GM12878 (cell line): ENCODE data around the gene CNTNAP2. TPM values are rescaled to one million over a fixed set of nuclear protein-coding genes. Genes with fewer than 3 reads are reported as not detected.

Experiments
- ATAC-seq: fragments of 200-7000 bp; cut with Tn5 transposase; 3 replicates; pipeline ENCODE4 v1.9.1; 2020; ENCODE audit warnings: mild to moderate bottlenecking, moderate library complexity
- BruUV-seq: library from RNA; stranded (reverse); fragments of 400-500 nt; replicated peaks from 2 replicates; lab custom pipeline; 2021; lab: Mats Ljungman, UMichigan
- CTCF ChIA-PET: fragments of 300-600 bp; sonication (Branson Sonifier 250); formaldehyde crosslinking; extraction: SDS; loops from one replicate; lab custom pipeline; 2021; ENCODE audit warnings: inconsistent platforms; lab: Yijun Ruan, JAX
- POLR2A ChIA-PET: fragments of 350-600 bp; formaldehyde crosslinking; extraction: SDS; loops from one replicate; lab custom pipeline; 2021; ENCODE audit warnings: inconsistent platforms; lab: Charles Lee
- RAD21 ChIA-PET: fragments of 300-600 bp; sonication (Branson Sonifier 250); formaldehyde crosslinking; loops from one replicate; lab custom pipeline; 2023; ENCODE audit warnings: antibody characterized with exemption; ENCODE audit not compliant: unreplicated experiment; lab: Charles Lee
- SMC1A ChIA-PET: fragments of 300-600 bp; sonication (Branson Sonifier 250); formaldehyde crosslinking; loops from one replicate; lab custom pipeline; 2023; ENCODE audit not compliant: unreplicated experiment, uncharacterized antibody; lab: Charles Lee
- DNase-seq: peaks from one replicate; pipeline ENCODE4 v3.0.0-alpha.2; 2011; ENCODE audit warnings: low read depth, low spot score
- FAIRE-seq: peaks from 3 replicates; lab custom pipeline; 2011; peaks lifted over from hg19 to GRCh38; lab: Jason Lieb, UNC
- H2AFZ ChIP-seq: 2 replicates; pipeline ENCODE4 v1.6.0; 2011; ENCODE audit warnings: low read depth, low read length, control low read depth; ENCODE audit not compliant: control insufficient read depth
- H3K27ac ChIP-seq: 2 replicates; pipeline ENCODE4 v1.5.1; 2011; ENCODE audit warnings: control low read depth; ENCODE audit not compliant: control insufficient read depth, insufficient read depth
- H3K27me3 ChIP-seq, 2 experiments: replicated peaks in 1 of 2; 2 replicates each; pipeline versions ENCODE4 v1.6.0 to v1.6.1; 2011; ENCODE audit warnings: low read length in 1 of 2; ENCODE audit not compliant: control insufficient read depth in 2 of 2, insufficient read depth in 2 of 2
- H3K36me3 ChIP-seq, 2 experiments: 2 replicates each; pipeline ENCODE4 v1.5.1; 2011; ENCODE audit warnings: low read length in 1 of 2; ENCODE audit not compliant: control insufficient read depth in 2 of 2, insufficient read depth in 2 of 2
- H3K4me1 ChIP-seq: 2 replicates; pipeline ENCODE4 v1.6.1; 2011; ENCODE audit warnings: mild to moderate bottlenecking, low read length, moderate library complexity, mixed read lengths; ENCODE audit not compliant: control insufficient read depth, insufficient read depth
- H3K4me2 ChIP-seq: 2 replicates; pipeline ENCODE4 v1.6.0; 2011; ENCODE audit warnings: control low read depth; ENCODE audit not compliant: control insufficient read depth, insufficient read depth
- H3K4me3 ChIP-seq: fragments of 200-600 bp; sonication (generic); 2 replicates; pipeline ENCODE4 v1.5.1; 2016
- H3K79me2 ChIP-seq: 2 replicates; pipeline ENCODE4 v1.6.0; 2011; ENCODE audit warnings: low read length; ENCODE audit not compliant: control insufficient read depth, insufficient read depth
- H3K9ac ChIP-seq: 2 replicates; pipeline ENCODE4 v1.8.0; 2011; ENCODE audit warnings: low read length, control low read depth, mixed read lengths; ENCODE audit not compliant: control insufficient read depth, insufficient read depth
- H3K9me3 ChIP-seq: replicated peaks from 3 replicates; pipeline ENCODE4 v1.5.1; 2011; ENCODE audit warnings: mild to moderate bottlenecking, low read length; ENCODE audit not compliant: control insufficient read depth, insufficient read depth
- H4K20me1 ChIP-seq: 2 replicates; pipeline ENCODE4 v1.6.0; 2011; ENCODE audit not compliant: control insufficient read depth, insufficient read depth
- BACH1 ChIP-seq: fragments of 450-650 bp; IDR thresholded peaks from 2 replicates; pipeline ENCODE4 v1.6.1; 2017; ENCODE audit warnings: mild to moderate bottlenecking, borderline replicate concordance
- CHD1 ChIP-seq: IDR thresholded peaks from 2 replicates; pipeline ENCODE4 v1.6.1; 2012; ENCODE audit warnings: low read depth, low read length, improper control_type of control experiment
- CHD4 ChIP-seq: fragments of 200-600 bp; sonication (generic); IDR thresholded peaks from 2 replicates; pipeline ENCODE4 v1.6.1; 2016; ENCODE audit warnings: mild to moderate bottlenecking
- ELK1 ChIP-seq: IDR thresholded peaks from 2 replicates; pipeline ENCODE4 v1.6.1; 2012; ENCODE audit warnings: low read depth, low read length, improper control_type of control experiment
- HDAC6 ChIP-seq: fragments of 200-600 bp; sonication (generic); IDR thresholded peaks from one replicate; pipeline ENCODE4 v1.8.0; 2017; ENCODE audit warnings: antibody characterized with exemption; ENCODE audit not compliant: unreplicated experiment
- MTA3 ChIP-seq: IDR thresholded peaks from 2 replicates; pipeline ENCODE4 v1.6.1; 2012; ENCODE audit warnings: low read length, inconsistent platforms, borderline replicate concordance
- SKIL ChIP-seq: fragments of 450-650 bp; IDR thresholded peaks from 2 replicates; pipeline ENCODE4 v1.6.1; 2017; ENCODE audit warnings: mild to moderate bottlenecking, low read depth, inconsistent platforms; ENCODE audit not compliant: poor library complexity, severe bottlenecking
- ZNF592 ChIP-seq: fragments of 450-650 bp; IDR thresholded peaks from 2 replicates; pipeline ENCODE4 v1.6.1; 2017; ENCODE audit warnings: mild to moderate bottlenecking, moderate library complexity
- ZNF622 ChIP-seq: fragments of 450-650 bp; IDR thresholded peaks from 2 replicates; pipeline ENCODE4 v1.6.1; 2017; ENCODE audit warnings: mild to moderate bottlenecking, inconsistent platforms
- WGBS: methylation state at CpG from one replicate; pipeline ENCODE4 v1.1.6; 2016; ENCODE audit warnings: low lambda C conversion rate; ENCODE audit not compliant: insufficient replicate concordance, insufficient coverage; ENCODE audit errors: missing lambda C conversion rate; 5-methylcytosine and 5-hydroxymethylcytosine counted together
- in situ Hi-C: fragments of 300-500 bp; cut with MboI; formaldehyde crosslinking; loops from 9 replicates; pipeline ENCODE4 v1.14.3; 2018; ENCODE audit warnings: mixed read lengths
- intact Hi-C: fragments of 100-400 bp; cut with micrococcal nuclease; formaldehyde crosslinking; loops from one replicate; pipeline ENCODE4 v1.14.2; 2022; ENCODE audit not compliant: unreplicated experiment
- polyA plus RNA-seq, 11 experiments: library from polyadenylated mRNA; depleted of rRNA in 4 of 11; unstranded in 6 of 11; stranded (reverse) in 5 of 11; fragments of >200 nt; fragmentation: Nextera tagmentation in 4 of 11; fragmentation: Illumina TruSeq in 1 of 11; extraction: Ambion mirVana in 4 of 11; extraction: Trizol in 1 of 11; gene quantifications; 1 replicate in 1 of 11; 2 replicates in 10 of 11; pipeline versions ENCODE4 v1.2.1 to v1.2.3, GENCODE V29; 2011 to 2016; ENCODE audit warnings: inconsistent platforms in 2 of 11, missing spikeins in 2 of 11, low read depth in 1 of 11
- total RNA-seq, 4 experiments: library from RNA; depleted of rRNA in 3 of 4; stranded (reverse); fragments of >200 nt in 3 of 4; fragmentation: Illumina TruSeq in 1 of 4; extraction: Trizol in 1 of 4; gene quantifications; 2 replicates each; pipeline versions ENCODE4 v1.2.1 to v1.2.3, GENCODE V29; 2013 to 2021

CNTNAP2 gene
- total and polyA plus RNA-seq, 10 of the 15 experiments (the other 5 are each of a cell fraction or from before 2014, with no cell fraction given) = 0.03 to 0.08 (median 0.03) TPM; not detected in 7

DNA sequence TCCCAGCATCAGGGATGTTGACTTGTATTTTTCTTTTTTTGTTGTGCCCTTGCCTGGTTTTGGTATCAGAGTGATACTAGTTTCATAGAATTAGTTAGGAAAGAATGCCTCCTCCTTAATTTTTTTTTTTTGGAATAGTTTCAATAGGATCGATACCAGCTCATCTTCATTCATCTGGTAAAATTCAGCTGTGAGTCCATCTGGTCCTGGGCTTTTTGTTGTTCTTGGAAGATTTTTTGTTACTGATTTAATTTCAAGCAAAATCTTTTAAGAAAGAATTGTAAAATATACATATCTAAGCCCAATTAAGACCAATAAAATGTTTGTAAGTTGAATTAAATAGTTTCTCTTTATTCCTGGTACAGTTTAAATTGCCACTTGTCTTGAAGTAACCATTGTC lies 1159.5 kb downstream of the CNTNAP2 start (continued):
- TF ChIP-seq ZNF592 = no peak
- TF ChIP-seq, all 136 proteins: peak for 0

DNA sequence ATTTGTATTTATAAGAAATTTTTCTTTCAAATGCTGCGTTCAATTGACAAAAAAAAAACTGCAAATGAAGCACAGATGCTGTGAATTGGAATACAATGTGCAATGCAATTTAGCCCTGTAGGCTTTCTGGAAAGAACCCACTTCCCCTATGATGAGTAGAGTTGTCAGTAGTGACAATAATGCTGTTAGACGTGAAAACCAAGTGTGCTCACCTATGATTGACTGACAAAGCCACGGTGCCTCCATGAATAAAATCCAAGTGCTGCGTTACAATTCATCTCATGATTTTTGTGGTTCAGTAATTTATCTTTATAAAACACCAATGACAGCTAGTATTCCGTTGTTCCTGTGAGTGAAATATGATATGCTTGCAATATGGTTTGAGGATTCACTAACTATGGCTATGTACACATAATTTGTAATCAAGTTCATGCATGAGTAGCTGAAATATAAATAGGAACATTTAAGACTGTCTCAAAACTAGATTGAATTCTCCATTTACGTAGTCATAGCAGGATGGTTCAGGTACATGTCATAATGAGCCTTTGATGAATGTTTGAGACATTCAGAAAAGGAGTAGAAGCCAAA lies 1160.3 kb downstream of the CNTNAP2 start:
- Histone ChIP-seq H3K9ac (no peak overlapping the region), H2AFZ (no peak overlapping the region), H3K27me3 (no peaks in the 10 kb centered on the region), H3K27ac (no peak overlapping the region), H3K79me2 (no peaks in the 10 kb centered on the region), H3K4me3 (no peak overlapping the region), H4K20me1 (no peaks in the 10 kb centered on the region), H3K36me3 (no peaks in the 10 kb centered on the region), H3K4me1 (no peaks in the 10 kb centered on the region), H3K9me3 (no peaks in the 10 kb centered on the region), H3K4me2 (no peak overlapping the region)
- RAD21 ChIA-PET = no interaction called here
- CTCF ChIA-PET = no interaction called here
- intact Hi-C loops (no loop called here), in situ Hi-C loops (no loop called here)
- FAIRE-seq (no peak), ATAC-seq (no peak), DNase-seq (no peak)
- no peak for TF ChIP-seq HDAC6
- no peak for TF ChIP-seq ZNF622
- TF ChIP-seq CHD1 = no peak
- no peak for TF ChIP-seq SKIL
- TF ChIP-seq BACH1 = no peak
- no peak for TF ChIP-seq CHD4
- TF ChIP-seq ELK1 = no peak
- TF ChIP-seq MTA3 = no peak
- SMC1A ChIA-PET = no interaction called here
- POLR2A ChIA-PET = no interaction called here
- WGBS = 14% methylated on average over 6 of the region's 6 CpGs
- no TSS peak for BruUV-seq
